ENCODE results near the gene SCO2. TPM values are rescaled to one million over a fixed set of nuclear protein-coding genes. Genes with fewer than 3 reads are reported as not detected.

The SCO2 gene
- total and polyA plus RNA-seq, 10 of the 15 experiments (the other 5 are each of a cell fraction or from before 2014, with no cell fraction given): 0.18 to 16.0 (median 2.4) TPM; not detected in 1

DNA sequence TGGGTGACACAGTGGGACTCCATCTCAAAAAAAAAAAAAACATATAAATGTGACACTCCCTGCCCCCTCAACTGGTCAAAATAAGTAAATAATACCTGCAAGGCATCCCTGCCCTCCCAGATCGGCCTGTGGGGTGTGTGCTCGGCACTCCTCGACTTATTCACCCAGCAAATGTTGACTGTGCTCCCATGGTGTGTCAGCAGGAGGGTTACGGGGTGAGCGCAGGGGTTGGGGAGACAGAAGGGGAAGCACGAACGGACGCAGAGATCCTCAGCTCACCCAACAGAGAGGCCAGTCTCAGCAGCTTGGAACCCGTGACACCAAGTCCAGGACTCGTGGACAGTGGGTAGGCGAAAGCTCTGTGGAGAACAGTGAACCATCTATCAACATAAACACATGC, 45.7 kb downstream of the SCO2 start (continued):
- TF ChIP-seq NFIC (IDR thresholded peaks at IDR 0.05; ENCODE audit: low read depth, low read length) (no peak), USF1 (IDR thresholded peaks at IDR 0.05; ENCODE audit: borderline replicate concordance, extremely low read length, insufficient read depth, low read depth, low read length) (no peak), TBL1XR1 (IDR thresholded peaks at IDR 0.05; ENCODE audit: low read depth, low read length) (no peak), RELA (IDR thresholded peaks at IDR 0.05; ENCODE audit: borderline replicate concordance, partially characterized antibody) (no peak), BMI1 (IDR thresholded peaks at IDR 0.05; ENCODE audit: borderline replicate concordance) (no peak), CHD4 (IDR thresholded peaks at IDR 0.05) (no peak), TCF7 (IDR thresholded peaks at IDR 0.05; ENCODE audit: borderline replicate concordance) (no peak), TCF12 (IDR thresholded peaks at IDR 0.05; ENCODE audit: low read depth, low read length) (no peak), USF2 (IDR thresholded peaks at IDR 0.05; ENCODE audit: borderline replicate concordance, low read depth, low read length) (no peak), FOS (IDR thresholded peaks at IDR 0.05; ENCODE audit: borderline replicate concordance, extremely low read depth, insufficient read length) (no peak), ATF3 (IDR thresholded peaks at IDR 0.05; ENCODE audit: borderline replicate concordance, extremely low read depth, low read depth, low read length) (no peak)
- TF ChIP-seq, protein P1, sequence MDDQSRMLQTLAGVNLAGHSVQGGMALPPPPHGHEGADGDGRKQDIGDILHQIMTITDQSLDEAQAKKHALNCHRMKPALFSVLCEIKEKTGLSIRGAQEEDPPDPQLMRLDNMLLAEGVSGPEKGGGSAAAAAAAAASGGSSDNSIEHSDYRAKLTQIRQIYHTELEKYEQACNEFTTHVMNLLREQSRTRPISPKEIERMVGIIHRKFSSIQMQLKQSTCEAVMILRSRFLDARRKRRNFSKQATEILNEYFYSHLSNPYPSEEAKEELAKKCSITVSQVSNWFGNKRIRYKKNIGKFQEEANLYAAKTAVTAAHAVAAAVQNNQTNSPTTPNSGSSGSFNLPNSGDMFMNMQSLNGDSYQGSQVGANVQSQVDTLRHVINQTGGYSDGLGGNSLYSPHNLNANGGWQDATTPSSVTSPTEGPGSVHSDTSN (IDR thresholded peaks at IDR 0.05; ENCODE audit: insufficient replicate concordance, low read depth, low read length): no peak

All from GM12878 (cell line).